Islet of Langerhans (tissue), 1 donor: ENCODE data around the gene MTM1.
A peak's percentile ranks its signal among the peaks of the same experiment; 100 is the strongest.

ENCODE experiments used
- FAIRE-seq: peaks from one replicate; lab custom pipeline; 2011; peaks lifted over from hg19 to GRCh38; lab: Jason Lieb, UNC

MTM1 gene

DNA sequence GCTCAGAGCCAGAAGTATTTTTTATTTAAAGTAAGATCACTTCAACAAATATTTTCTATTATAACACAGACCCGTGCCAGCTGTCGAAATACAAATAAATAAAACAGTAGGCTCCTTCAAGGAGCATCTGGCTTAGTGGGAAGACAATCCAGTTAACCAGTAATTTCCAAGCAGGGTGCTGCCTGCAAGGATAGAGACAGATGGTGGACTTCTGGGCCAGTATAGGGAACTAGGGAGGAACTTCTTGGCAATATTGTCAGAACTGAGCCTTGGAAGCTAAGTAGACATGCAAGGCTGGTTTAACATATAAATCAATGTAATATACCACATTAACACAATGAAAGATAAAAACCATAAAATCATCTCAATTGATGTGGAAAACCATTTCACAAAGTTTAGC, 107.8 kb downstream of the MTM1 start:
- no peak for FAIRE-seq

DNA sequence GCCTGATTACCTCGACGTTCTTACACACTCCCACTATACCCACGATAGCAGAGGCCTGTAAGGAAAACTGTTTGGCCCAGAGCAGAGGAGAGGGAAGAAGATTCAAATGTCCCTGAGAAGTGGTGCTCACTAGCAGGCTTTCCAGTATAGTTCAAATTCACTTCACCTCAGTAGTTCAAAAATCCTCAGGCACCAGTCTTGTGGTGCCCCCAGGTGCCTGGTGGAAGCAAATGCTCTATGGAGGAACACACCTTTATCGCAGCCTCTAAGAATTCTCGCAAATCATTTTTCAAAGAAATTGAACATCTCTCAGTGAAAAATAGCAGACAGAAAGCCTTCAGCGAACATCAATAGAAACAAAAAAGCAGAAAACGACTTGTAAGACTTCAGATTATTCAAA, 112.6 kb downstream of the MTM1 start:
- FAIRE-seq: peak; percentile 68

DNA sequence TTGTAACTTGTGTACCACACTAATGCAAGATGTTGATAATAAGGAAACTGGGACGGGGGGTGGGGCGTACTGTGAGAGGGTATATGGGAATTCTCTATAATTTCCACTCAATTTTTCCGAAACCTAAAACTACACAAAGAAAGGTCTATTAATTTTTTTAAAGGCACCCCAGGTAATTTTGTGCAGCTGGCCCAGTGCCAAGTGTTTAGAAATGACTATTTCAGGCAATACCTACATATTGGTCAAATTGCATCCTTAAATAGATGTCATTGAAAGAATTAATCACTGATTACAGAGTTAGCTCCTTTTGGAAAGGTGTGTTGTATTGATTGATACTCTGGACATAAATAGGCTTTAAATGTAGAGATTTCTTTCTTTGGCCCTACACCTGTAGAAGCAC, 114.7 kb downstream of the MTM1 start:
- no peak for FAIRE-seq

DNA sequence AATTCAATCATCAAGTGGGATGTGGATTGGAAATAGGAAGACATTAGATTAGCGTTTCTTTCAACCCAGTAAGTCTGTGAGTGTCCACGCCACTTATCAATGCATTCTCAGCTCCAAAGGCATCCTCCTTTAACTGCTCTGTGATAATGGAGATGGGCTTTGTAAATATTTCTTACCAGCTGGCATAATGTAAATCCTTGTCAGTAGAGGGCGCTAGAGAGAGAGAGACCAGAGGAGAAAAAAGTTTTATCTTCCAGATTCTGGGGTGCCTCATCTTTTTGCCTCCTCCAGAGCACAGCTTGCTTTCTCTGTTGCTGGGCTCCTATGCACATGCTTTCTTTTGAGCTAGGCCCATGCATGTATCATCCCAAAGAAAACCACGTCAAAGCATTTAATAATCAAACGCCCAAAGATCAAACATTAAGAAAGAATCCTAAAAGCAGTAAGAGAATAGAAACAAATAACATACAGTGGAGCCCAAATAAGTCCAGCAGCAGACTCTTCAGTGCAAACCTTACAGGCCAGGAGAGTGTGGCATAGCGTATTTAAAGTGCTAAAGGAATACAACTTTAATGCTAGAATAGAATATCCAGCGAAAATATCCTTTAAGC, 115.2 kb downstream of the MTM1 start:
- no peak for FAIRE-seq

DNA sequence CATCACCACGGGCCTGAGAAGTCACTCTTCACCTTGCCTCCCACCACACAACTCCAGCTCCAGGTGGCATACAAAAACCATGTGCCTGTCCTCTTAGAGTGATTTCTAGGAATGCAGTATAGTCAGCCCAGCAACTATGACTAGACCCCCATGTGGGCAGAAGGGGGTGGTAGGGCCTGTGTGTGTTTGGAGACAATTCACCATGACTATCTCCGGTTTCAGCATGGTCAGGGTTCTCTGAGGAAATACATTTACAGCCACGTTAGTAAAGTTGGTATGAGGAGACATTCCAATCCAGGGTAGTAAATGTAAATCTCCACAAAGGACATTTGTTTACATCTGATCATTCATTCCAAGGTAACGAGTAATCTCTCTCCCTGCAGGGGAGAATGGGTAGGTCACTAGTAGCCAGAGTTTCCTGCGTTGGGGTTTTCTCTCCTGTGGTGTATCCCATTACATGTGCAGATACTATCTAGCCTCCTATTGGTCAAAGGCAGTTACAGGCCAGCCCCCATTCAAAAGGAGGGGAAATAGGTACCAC, 120.6 kb downstream of the MTM1 start:
- no peak for FAIRE-seq

DNA sequence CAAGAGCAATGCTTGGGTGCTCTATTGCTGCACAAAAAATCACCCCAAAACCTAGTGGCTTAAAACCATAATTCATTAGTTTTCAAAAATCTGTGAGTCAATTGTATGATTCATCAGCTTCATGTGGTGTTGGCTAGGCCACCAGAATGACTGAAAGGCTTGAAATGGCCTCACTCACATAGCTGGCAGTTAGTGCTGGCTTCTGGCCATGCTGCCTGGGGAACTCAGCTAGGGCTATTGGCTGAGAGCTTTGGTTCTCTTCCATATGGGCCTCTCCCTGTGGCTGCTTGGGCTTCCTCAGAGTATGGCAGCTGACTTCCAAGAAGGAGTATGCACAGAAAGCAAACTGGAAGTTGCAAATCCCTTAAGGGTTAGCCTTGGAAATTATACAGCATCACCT, 121.7 kb downstream of the MTM1 start:
- FAIRE-seq: no peak

DNA sequence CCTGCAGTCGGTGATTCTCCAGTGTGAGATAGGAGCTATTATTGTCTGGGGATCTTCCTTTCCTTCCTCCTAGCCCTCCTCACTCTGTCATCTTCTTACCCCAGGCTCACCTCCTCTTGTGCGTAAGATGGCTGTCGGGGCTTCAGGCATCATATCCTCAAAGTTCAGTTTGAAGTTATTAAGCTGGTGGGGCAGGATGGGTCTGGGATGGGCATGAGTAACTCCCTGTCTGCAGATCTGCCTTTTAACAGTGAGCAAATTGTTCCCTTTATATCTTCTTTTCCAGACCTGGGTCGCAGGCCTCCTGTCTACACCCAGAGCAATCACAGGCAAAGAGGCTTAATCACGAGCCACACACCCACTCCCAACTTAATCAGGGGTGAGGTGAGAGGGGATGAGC, 123.9 kb downstream of the MTM1 start:
- no peak for FAIRE-seq

DNA sequence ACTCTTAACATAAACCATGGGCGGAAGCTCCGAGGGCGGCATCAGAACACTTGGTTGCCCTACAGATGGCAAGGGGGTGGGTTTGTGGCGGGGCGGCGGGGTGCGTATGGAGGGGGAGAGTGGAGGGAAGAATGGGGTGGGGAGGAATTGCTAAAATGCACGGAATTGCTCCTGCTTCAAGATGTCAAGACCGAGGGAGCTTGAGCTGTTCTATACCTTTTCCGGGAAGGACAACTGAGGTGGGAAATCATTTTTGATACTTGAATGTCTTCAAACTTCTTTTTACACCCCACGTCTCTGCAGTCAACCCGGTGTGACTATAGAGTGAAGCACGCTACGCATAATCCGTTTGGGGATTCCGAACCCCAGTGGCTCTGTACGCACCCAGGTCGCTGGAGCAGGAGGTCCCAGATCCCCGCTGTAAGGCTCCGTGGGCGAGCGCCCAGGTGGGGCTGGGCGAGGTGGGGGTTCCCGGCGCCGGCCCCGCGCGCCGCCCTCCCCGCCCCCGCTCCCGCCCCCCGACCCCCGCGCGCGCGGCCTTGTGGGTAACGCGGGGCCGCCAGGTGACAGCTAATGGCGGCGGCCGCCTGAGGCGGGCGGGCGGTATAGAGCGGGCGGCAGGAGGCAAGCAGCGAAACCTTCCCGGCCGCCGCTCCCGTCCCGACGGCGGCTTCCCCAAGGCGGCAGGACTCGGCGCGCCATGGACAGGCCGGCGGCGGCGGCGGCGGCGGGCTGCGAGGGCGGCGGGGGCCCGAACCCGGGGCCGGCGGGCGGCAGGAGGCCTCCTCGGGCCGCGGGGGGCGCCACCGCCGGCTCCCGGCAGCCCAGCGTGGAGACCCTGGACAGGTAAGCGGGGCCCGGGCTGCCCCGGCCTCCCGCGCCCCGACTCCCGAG, 124.7 kb downstream of the MTM1 start, which contains the start of gene MTMR1:
Gene MTMR1 (plus strand): TSS at position 566 of the 894 bp plus-strand sequence. CDS start 135 bp downstream, at position 701.
- FAIRE-seq: no peak

DNA sequence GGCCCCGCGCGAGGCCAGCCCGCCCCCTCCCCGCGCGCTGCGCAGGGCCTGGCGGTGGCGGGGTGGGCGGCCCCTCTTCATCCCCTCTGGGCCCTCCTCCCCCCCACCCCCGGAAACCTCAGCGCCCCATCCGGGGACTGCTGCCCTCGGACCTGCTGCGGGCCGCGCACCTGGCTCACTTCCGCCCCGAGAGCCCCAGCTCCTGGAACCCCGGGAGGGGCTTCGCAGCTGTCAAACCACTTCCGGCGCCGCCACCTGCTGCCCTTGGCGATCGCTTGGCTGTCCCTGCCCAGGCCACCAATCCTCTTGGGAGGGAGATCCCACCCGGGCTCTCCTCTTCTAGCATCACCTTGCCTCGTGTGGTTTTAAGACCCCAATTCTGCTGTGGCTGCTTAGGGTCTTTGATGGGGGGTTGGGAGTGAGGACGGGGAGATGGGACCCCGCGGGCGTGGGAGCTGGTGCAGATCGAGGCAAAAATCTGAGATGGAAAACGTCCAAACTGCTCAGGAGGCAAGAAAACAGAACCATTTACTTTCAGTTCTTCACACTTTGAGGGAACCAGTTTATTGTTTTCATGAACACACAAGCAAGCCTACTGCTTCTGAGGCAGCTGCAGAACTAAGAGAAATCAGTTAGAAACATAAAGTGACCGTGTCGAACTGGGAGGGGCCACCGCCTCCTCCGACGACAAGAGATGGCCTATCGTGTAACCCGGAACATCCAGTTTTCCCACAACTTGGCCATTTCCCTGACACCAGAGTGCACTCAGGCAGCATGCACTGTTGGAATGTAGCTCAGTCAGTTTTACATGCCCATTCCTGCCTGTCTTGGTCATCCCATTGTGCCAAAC, 125.5 kb downstream of the MTM1 start:
- no peak for FAIRE-seq

DNA sequence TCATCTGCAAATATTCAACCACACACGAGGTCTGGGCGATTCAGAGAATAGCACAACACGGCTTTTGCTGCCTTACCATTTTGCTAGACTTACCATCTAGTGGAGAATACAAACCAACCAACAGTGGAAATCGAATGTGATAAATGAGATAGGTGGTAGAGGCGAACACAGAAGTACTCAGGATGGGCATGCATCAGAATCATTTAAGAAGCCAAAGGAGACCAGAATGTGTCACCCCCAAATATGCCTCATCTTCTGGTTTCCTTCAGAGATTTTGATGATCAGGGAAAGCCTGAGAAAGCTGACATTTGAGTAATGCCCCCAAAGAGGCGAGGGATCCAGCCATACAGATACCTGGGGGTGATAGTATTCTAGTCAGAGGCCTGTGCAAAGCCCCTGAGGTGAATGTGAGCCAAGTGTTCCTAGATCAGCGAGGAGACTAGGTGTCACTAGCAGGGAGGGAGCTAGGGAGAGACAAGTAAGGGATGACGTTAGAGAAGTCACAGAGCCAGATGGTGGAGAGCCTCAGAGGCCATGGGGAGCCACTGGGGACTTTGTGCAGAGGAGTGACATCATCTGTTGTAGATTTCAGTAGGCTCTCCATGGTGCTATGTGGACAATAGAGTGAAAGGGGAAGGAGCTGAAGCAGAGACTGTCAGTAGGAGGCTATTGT, 126.5 kb downstream of the MTM1 start:
- FAIRE-seq: no peak

DNA sequence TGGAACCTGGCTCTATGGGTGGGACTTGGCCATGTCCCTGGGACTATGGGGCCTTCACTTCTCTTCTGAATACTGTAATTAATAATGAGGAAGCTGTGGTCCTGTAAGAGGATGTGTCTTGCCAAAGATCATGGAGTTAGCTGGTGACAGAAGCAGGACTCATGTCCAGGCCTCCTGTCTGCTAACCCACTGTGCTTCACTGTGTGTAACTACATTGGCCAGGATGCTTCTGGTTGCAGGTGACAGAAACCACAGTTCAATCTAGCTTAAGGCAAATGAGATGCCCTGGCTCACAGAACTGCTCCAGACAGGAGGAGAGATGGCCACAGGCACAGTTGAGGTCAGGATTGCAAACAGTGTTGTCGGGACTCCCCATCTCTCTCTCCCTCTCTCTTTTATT, 127.9 kb downstream of the MTM1 start:
- no peak for FAIRE-seq

DNA sequence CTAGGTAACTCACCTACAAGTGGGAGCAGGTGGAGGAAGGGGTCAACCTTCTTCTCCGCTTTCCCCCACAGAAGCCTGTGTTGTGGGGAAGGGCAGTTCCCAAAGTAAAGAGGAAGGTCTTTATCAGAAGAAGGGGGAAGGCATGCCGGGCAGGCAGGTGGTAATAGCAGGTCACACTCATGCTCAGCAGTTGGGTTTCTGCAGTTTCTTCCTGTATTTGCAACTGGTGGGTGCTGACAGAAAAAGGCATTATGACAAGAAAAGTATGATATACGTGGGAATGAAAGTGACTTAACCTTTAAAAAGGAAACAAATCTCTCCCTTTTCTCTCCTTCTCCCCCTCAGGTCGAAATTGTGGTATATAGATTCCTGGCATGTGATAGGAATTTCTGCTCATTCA, 128.4 kb downstream of the MTM1 start:
- FAIRE-seq: no peak

DNA sequence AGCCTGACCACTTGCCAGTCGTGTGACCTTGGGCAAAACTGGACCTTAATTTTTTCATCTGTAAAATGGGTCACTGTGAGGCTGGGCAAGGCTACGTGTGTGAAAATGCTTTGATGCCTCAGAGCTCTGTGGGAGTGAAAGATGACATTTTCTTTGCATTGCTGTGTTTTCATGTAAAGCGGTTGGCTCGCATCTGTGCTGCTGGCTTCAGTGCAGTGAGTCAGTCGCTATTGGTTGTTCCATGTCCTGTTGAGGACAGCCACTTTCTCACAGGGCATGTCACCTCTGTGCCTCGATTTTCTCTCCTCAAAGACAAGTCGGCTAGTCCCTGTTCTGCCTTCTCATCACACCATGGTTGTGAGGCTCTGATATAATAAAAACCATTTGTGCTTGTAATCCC, 129.2 kb downstream of the MTM1 start:
- no peak for FAIRE-seq

DNA sequence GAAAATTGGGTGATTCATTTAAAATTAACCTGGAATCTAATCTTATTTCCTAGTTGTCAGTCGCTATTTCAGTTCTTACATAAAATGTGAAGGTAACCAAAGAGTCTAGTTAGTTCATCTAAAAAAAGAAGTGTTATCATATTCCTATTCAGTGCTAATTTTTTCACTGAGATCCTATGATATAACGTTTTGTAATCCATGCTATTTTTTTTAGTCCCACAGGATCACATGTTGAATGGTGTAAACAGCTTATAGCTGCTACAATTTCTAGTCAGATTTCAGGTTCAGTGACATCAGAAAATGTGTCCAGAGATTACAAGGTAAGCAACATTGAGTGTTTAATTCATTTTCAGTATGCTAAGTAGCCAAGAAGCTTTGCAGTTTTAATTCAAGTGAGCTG, 130.6 kb downstream of the MTM1 start:
- no peak for FAIRE-seq

DNA sequence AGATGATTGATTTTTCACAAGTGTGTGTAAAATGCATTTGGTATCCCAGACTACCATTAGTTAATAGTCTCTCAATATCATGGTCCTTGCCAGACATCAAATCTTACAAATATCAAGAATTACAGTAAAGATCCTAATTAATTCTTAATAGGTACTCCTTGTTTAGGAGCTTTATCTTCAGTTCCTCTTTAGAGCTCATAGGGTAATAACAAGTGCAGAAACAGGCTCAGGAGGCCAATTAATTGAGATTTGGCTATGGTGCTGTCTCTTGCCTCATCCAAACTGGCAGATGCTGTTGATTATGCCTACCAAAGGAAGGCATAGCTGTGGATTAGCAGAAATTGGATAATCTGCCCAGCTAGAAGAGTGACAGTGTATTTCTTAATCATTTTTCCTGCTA, 131.7 kb downstream of the MTM1 start:
- no peak for FAIRE-seq

DNA sequence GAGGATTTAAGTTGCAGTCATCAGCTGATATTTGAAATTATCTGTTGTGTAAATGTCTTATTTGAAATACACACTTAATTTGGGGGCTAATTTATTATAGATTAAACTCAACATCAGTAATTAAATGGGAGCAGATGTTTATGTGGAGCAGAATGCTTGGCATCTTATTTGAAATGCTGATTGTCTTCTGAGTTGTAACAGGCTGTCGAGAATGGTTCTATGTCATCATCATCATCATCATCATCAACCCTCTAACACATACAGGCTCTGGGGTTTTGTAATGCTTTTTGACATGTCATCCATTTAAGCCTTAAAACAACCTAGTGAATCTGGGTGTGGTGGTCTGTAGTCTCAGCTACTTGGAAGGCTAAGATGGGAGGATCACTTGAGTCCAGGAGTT, 133.0 kb downstream of the MTM1 start:
- no peak for FAIRE-seq

DNA sequence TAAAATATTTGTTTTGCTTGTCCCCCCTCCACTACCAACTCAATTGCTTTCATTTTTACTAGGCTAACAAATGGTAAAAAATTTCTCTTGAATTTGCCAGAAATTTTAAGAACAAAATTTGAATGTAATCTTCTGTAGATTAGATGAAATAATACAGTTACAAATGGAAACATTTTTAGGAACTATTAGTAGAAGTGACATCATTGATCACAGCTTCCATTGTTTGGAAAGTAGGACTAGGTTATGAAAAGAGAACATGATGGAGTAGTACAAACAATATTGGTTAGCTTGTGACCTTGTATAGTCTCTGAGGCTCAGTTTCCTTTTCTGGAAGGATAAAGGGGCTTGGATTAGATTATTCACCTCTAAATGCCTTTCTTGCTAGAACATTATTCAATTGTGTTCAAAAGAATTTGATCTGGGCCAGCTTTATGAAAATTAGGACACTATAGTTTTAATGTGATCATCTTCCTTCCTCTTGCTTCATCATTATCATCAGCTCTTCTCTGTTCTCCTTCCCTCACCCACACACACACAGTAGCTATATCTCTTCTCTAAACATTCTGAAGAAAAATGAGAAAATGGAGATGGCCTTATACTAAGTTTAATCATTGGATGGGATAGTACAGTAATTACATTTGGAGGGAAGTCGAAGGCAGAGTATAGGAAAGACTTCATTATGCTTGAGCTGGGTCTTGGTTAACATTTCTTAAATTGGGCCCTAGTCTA, 134.7 kb downstream of the MTM1 start:
- no peak for FAIRE-seq

DNA sequence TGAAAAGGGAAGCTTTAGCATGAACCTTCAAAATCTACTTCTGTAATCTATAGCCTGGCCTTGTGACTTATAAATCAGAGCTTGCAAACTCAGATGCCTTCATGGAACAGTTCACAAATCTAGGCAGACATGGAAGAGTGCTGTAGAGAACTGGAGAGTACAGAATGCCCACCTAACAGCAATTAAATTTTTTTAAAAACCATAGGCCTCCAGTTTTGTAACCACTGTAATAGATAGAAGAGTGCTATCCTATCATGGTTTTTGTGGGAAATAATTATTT, 135.2 kb downstream of the MTM1 start:
- no peak for FAIRE-seq

DNA sequence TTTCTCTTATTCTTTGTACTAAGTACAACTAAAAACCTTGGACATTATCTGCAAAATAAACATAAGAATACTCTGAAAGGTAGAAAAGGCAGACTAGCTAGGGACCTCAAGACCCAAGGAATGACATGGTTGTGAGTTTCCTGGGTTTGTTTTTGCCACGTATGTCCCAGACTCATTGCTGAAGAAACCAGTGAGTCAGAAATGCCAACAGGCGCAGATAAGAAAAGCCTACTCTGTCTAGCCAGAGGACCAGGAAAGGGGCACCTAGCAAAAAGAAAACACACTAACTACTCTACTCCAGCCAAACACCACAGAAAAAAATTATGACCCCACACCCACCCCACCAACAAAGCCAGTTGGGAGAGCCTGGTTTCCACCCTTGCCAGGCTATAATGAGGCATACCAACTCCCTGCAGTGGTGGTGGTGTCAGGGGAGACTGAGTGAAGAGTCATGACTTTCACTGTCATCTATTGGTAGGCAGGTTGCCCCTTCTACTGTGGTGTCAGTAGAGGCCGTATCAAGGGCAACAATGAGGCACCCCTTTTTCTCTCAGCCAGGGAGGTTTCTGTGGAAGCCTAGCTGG, 135.7 kb downstream of the MTM1 start:
- no peak for FAIRE-seq

DNA sequence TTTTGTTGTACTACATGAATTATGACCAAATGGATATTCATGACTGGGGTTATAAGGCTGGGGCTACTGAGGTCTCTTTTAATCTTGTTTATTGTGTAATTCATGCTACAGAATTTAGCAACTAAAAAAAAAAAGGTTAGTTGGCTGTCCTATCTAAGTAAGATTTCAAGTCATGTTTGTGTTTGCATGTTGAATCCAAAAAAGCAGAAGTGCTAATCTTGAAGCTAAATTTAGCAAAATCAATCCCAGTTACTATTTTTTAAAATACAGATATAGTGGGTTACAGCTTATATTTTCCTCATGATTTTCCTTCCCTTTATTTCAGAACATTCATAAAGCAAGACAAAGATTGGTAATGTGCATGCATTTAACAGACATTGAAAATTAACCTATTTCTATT, 144.2 kb downstream of the MTM1 start:
- peak; percentile 70 for FAIRE-seq

DNA sequence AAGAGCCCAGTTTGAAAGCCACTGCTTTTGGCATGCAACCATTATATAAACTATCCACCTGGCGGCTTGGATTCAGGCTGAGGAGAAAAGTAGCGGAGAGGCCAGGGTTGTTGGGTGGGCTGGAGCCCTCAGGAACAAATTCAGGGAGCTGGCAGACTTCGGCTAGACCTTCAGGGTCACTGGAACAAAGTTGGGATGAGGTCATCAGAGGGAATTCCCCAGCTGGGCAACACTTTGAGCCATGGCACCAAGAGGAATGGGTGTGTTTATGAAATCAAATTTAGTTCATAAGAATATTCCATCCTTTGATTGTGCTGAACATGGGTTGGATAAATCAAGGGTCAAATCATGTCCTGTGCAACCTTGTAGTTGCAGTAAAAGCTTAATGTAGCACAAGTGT, 146.8 kb downstream of the MTM1 start:
- no peak for FAIRE-seq
